Measurements from ENCODE around the gene SEC22B. TPM values are rescaled to one million over a fixed set of nuclear protein-coding genes. Genes with fewer than 3 reads are reported as not detected.
"Not testable (repeated sequence)": the region's sequence is repeated elsewhere in the genome, so short reads cannot be mapped to it uniquely, and the experiment has no call there.

SEC22B gene
- total and polyA plus RNA-seq, 4 donors: 25.1 to 39.1 (median 25.7) TPM

DNA sequence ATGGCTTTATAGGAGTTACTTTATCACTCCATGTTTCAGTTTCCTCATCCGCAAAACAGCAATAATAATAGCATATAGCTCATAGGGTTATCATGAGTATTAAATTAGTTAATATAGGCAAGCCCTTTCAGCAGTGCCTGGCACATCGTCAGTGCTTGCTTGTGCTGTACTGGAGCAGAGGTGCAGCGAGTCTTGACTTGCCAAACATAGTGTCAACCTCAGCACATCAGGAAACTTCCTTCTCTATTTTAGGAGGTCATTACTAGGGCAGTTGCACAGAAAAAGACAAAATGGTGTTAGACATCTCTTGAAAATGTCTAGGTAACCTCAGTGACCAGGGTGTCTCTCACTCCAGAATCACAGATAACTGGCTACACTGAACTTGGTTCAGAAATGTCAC lies 72.6 kb downstream of the SEC22B start:
- H3K36me3 ChIP-seq (ENCODE audit: control insufficient read depth, insufficient read depth, low read length); H3K9me3 ChIP-seq (ENCODE audit: control insufficient read depth, insufficient read depth, low read length); H3K27ac ChIP-seq (ENCODE audit: low read depth, low read length); H3K27me3 ChIP-seq (ENCODE audit: control insufficient read depth, insufficient read depth, low read length); DNase-seq (ENCODE audit: low read depth in 4 of 6, low spot score in 6 of 6); H3K4me3 ChIP-seq (ENCODE audit: low read depth, low read length); H3K4me1 ChIP-seq (ENCODE audit: control insufficient read depth, insufficient read depth, low read length): not testable (repeated sequence)
- WGBS (ENCODE audit: insufficient coverage): no CpG with 5 or more reads among the region's 3 CpGs

DNA sequence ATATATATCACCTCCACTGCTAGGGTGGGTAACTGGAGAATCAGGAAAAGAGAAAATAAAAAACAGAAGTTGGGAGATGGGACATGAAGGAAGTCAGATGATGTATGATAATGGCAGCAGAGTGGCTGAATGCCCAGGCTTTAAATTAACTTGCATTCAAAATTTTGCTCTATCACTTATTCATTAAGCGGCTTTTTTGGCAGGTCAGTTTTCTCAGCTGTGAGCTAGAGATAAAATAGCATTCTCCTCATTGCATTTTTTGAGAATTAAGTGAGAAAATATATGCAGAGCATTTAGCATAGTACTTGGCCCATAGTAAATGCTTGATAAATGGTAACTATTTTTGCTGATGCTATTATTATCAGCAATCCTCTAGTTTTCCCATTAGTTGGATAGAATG lies 74.7 kb downstream of the SEC22B start:
- H3K27ac ChIP-seq (ENCODE audit: low read depth, low read length); H3K4me3 ChIP-seq (ENCODE audit: low read depth, low read length); H3K4me1 ChIP-seq (ENCODE audit: control insufficient read depth, insufficient read depth, low read length); H3K36me3 ChIP-seq (ENCODE audit: control insufficient read depth, insufficient read depth, low read length); H3K27me3 ChIP-seq (ENCODE audit: control insufficient read depth, insufficient read depth, low read length); H3K9me3 ChIP-seq (ENCODE audit: control insufficient read depth, insufficient read depth, low read length): not testable (repeated sequence)
- DNase-seq (ENCODE audit: low read depth in 4 of 6, low spot score in 6 of 6): peak in 1 of 6 donors; percentile 28
- WGBS (ENCODE audit: insufficient coverage): no CpG with 5 or more reads among the region's 1 CpG

Small RNA genes lying within 50 kb of the gene (small RNA-seq; reads per million reads assigned to genes)
- not detected for gene RNU6-465P (ENCODE audit: low replicate concordance)

Other genes with a start within 250 kb of the SEC22B start
- gene NOTCH2, start 106.9 kb downstream of the SEC22B start, total RNA-seq: 100 to 1,000 TPM; 104 to 131 TPM
- 10 to 100 TPM; 43.7 to 52.0 TPM for gene NOTCH2, start 106.9 kb downstream of the SEC22B start, polyA plus RNA-seq (ENCODE audit: insufficient read length in 2 of 2)
- 10 to 100 TPM in 1 of 2 donors, 1 to 10 TPM in 1; 9.5 to 20.4 TPM for gene NBPF8, start 238.5 kb upstream of the SEC22B start, total RNA-seq
- 10 to 100 TPM in 1 of 2 donors, 1 to 10 TPM in 1; 7.8 to 15.8 TPM for gene NBPF8, start 238.5 kb upstream of the SEC22B start, polyA plus RNA-seq (ENCODE audit: insufficient read length in 2 of 2)